ENCODE data around the gene PPP1R14C.

Gene PPP1R14C

GRCh38 chr6:150275489-150275888, 132.6 kb downstream of the PPP1R14C start:
- no peaks in the 10 kb centered on the region for H3K4me1 ChIP-seq (ENCODE audit: low read depth, poor library complexity, severe bottlenecking)
- TF ChIP-seq CTCF (conservative IDR thresholded peaks at IDR 0.05; ENCODE audit: low read depth, low read length), result no peak
- no peaks in the 10 kb centered on the region for H3K79me2 ChIP-seq (ENCODE audit: insufficient read depth, low read depth)
- no peak overlapping the region for H3K9ac ChIP-seq
- no peaks in the 10 kb centered on the region for H4K20me1 ChIP-seq (ENCODE audit: insufficient read depth)
- H3K36me3 ChIP-seq (ENCODE audit: insufficient read depth), result no peaks in the 10 kb centered on the region
- no peak overlapping the region for H3K4me3 ChIP-seq (IDR thresholded peaks at IDR 0.05; ENCODE audit: insufficient read depth, low read depth, low read length)
- no peaks in the 10 kb centered on the region for H3K27me3 ChIP-seq (ENCODE audit: insufficient read depth, low read depth)
- no peak overlapping the region for H2AFZ ChIP-seq (ENCODE audit: low read depth)
- no peak overlapping the region for H3K4me2 ChIP-seq
- no peak overlapping the region for H3K27ac ChIP-seq

- H4K20me1 ChIP-seq (ENCODE audit: insufficient read depth), result no peaks in the 10 kb centered on the region
- no peak for TF ChIP-seq CTCF (conservative IDR thresholded peaks at IDR 0.05; ENCODE audit: low read depth, low read length)
- H3K4me2 ChIP-seq, result no peak overlapping the region
- no peaks in the 10 kb centered on the region for H3K36me3 ChIP-seq (ENCODE audit: insufficient read depth)
- no peaks in the 10 kb centered on the region for H3K79me2 ChIP-seq (ENCODE audit: insufficient read depth, low read depth)
- no peak overlapping the region for H3K27ac ChIP-seq
- H2AFZ ChIP-seq (ENCODE audit: low read depth), result no peak overlapping the region
- no peaks in the 10 kb centered on the region for H3K4me1 ChIP-seq (ENCODE audit: low read depth, poor library complexity, severe bottlenecking)
- no peak overlapping the region for H3K4me3 ChIP-seq (IDR thresholded peaks at IDR 0.05; ENCODE audit: insufficient read depth, low read depth, low read length)
- H3K27me3 ChIP-seq (ENCODE audit: insufficient read depth, low read depth), result no peaks in the 10 kb centered on the region
- no peak overlapping the region for H3K9ac ChIP-seq
Observed at GRCh38 chr6:150276168-150276936, 133.5 kb downstream of the PPP1R14C start.

GRCh38 chr6:150276937-150277742, 134.3 kb downstream of the PPP1R14C start:
- TF ChIP-seq CTCF (conservative IDR thresholded peaks at IDR 0.05; ENCODE audit: low read depth, low read length), result no peak
- Histone ChIP-seq H4K20me1 (ENCODE audit: insufficient read depth) (no peaks in the 10 kb centered on the region), H2AFZ (ENCODE audit: low read depth) (no peak overlapping the region), H3K36me3 (ENCODE audit: insufficient read depth) (no peaks in the 10 kb centered on the region), H3K27me3 (ENCODE audit: insufficient read depth, low read depth) (no peaks in the 10 kb centered on the region), H3K4me2 (no peak overlapping the region), H3K27ac (no peak overlapping the region), H3K9ac (no peak overlapping the region), H3K4me1 (ENCODE audit: low read depth, poor library complexity, severe bottlenecking) (no peaks in the 10 kb centered on the region), H3K79me2 (ENCODE audit: insufficient read depth, low read depth) (no peaks in the 10 kb centered on the region), H3K4me3 (IDR thresholded peaks at IDR 0.05; ENCODE audit: insufficient read depth, low read depth, low read length) (no peak overlapping the region)

GRCh38 chr6:150279533-150279932, 136.7 kb downstream of the PPP1R14C start:
- Histone ChIP-seq H3K4me3 (IDR thresholded peaks at IDR 0.05; ENCODE audit: insufficient read depth, low read depth, low read length) (no peak overlapping the region), H3K36me3 (ENCODE audit: insufficient read depth) (no peaks in the 10 kb centered on the region), H4K20me1 (ENCODE audit: insufficient read depth) (no peaks in the 10 kb centered on the region), H3K79me2 (ENCODE audit: insufficient read depth, low read depth) (no peaks in the 10 kb centered on the region), H2AFZ (ENCODE audit: low read depth) (no peak overlapping the region), H3K9ac (no peak overlapping the region), H3K4me2 (no peak overlapping the region), H3K27ac (no peak overlapping the region), H3K4me1 (ENCODE audit: low read depth, poor library complexity, severe bottlenecking) (no peaks in the 10 kb centered on the region), H3K27me3 (ENCODE audit: insufficient read depth, low read depth) (no peaks in the 10 kb centered on the region)
- TF ChIP-seq CTCF (conservative IDR thresholded peaks at IDR 0.05; ENCODE audit: low read depth, low read length), result no peak
